ENCODE data around the gene MTFR1L. TPM values are rescaled to one million over a fixed set of nuclear protein-coding genes. Genes with fewer than 3 reads are reported as not detected.

The MTFR1L gene
- total RNA-seq (2014; rRNA removed; shearing (Covaris generic); ENCODE audit: low replicate concordance), result 24.3 and 39.6 TPM in 2 replicates

DNA sequence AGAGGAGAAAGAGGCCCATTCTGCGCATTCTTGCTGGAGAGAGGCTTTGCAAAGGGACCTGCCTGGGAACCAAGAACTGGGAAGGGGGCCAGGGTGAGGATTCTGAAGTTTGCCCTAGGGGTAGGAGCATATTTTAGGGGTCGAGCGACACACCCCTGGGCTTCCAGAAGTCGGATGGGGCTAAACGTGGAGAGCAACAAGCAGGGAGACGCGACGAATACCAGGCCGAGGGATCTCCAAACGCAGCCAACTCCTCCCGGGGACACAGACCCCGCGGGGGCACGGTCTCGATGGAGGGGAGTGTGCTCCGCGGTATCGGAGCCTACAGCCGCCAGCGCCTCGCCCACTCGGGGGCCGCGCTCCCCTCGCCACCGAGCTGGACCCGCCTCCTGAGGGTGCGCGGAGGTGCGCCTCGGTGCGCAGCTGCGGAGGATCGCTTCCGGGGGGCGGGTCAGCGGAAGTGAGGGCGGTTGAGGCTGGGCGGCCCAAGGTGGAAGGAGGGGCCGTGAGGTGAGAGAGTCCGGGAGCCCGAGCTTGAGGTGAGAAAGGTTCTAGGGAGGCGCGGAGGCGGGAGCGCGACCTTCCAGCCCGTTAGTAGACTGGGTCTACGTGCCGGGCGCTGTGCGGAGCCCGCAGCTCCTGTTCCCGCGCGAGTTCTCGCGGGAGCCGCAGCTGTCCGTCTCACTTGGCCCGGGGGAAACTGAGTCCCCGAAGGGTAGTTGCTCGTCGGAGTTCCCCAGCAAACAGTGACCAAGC is at the start of gene MTFR1L:
MTFR1L (plus strand) TSS at position 464 of the 756 bp plus-strand sequence. CDS start 3,151 bp downstream, outside the sequence.
- no peaks in the 10 kb centered on the region for H3K9me2 ChIP-seq (replicated peaks; ENCODE audit: insufficient read depth, low read length)
- peak within 1 kb of the TSS; percentile 13; the same call in 1 of the 2 replicates for H3K27ac ChIP-seq (ENCODE audit: low read length)
- H4K20me1 ChIP-seq (ENCODE audit: insufficient read depth, low read depth, low read length), result peaks cover 37% of the 10 kb centered on the region
- H3K36me3 ChIP-seq (ENCODE audit: insufficient read depth, low read length), result peaks cover 3% of the 10 kb centered on the region; the same call in 1 of the 2 replicates
- H3K9me3 ChIP-seq (ENCODE audit: low read length), result no peaks in the 10 kb centered on the region
- H3K4me1 ChIP-seq (ENCODE audit: low read length), result peaks cover 38% of the 10 kb centered on the region
- H3K79me2 ChIP-seq (ENCODE audit: low read length), result no peaks in the 10 kb centered on the region
- peak within 1 kb of the TSS; percentile 94 for H3K9ac ChIP-seq (ENCODE audit: low read length)
- H3K4me3 ChIP-seq (ENCODE audit: low read length), result peak within 1 kb of the TSS; percentile 88
- peak within 1 kb of the TSS; percentile 99 for H3K4me2 ChIP-seq (ENCODE audit: low read depth, low read length, poor library complexity, severe bottlenecking)
- peak within 1 kb of the TSS; percentile 95 for H2AFZ ChIP-seq (ENCODE audit: low read length)
- DNase-seq, result peak; percentile 96
- H3K27me3 ChIP-seq (ENCODE audit: low read length), result peaks cover 2% of the 10 kb centered on the region; the same call in 1 of the 2 replicates

DNA sequence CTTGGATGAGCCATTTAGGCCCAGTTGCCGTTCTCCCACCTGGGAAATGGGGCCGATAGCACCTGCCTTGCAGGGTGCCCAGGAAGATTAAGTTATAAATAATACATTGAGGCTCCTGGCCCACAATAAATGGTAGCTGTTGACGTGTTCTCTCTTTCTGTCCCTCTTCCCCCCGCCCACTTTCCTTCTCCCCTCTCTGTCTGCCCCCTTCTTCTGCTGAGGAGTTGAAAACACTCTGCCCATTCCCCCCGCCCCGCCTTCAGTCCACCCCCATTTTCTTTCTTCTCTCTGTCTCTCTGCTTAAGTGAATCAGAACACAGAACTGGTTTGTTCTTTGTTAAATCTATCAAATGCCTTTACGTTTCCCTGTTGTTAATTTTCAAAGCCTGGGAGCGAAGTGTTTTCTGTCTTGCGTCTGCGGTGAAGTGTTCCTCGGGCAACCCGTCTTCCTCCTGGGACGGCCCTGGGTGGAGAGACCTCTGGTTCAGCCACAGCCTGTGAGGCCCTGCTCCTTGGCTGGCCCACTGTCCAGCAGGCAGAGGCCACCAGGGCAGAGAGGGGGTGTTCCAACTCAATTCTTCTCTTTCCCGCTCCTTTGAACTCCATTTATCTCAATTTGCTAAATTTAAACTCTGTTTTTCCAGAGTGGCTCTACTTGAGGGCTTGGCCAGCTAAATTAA is 49.1 kb upstream of the MTFR1L start:
- Histone ChIP-seq H3K9ac (ENCODE audit: low read length) (no peak overlapping the region), H3K27ac (ENCODE audit: low read length) (no peak overlapping the region), H3K4me3 (ENCODE audit: low read length) (no peak overlapping the region), H3K79me2 (ENCODE audit: low read length) (no peaks in the 10 kb centered on the region), H4K20me1 (ENCODE audit: insufficient read depth, low read depth, low read length) (no peaks in the 10 kb centered on the region), H3K36me3 (ENCODE audit: insufficient read depth, low read length) (no peaks in the 10 kb centered on the region), H2AFZ (ENCODE audit: low read length) (no peak overlapping the region), H3K4me2 (ENCODE audit: low read depth, low read length, poor library complexity, severe bottlenecking) (no peak overlapping the region), H3K4me1 (ENCODE audit: low read length) (no peaks in the 10 kb centered on the region), H3K9me3 (ENCODE audit: low read length) (no peaks in the 10 kb centered on the region), H3K9me2 (replicated peaks; ENCODE audit: insufficient read depth, low read length) (no peaks in the 10 kb centered on the region), H3K27me3 (ENCODE audit: low read length) (no peaks in the 10 kb centered on the region)
- DNase-seq, result no peak

DNA sequence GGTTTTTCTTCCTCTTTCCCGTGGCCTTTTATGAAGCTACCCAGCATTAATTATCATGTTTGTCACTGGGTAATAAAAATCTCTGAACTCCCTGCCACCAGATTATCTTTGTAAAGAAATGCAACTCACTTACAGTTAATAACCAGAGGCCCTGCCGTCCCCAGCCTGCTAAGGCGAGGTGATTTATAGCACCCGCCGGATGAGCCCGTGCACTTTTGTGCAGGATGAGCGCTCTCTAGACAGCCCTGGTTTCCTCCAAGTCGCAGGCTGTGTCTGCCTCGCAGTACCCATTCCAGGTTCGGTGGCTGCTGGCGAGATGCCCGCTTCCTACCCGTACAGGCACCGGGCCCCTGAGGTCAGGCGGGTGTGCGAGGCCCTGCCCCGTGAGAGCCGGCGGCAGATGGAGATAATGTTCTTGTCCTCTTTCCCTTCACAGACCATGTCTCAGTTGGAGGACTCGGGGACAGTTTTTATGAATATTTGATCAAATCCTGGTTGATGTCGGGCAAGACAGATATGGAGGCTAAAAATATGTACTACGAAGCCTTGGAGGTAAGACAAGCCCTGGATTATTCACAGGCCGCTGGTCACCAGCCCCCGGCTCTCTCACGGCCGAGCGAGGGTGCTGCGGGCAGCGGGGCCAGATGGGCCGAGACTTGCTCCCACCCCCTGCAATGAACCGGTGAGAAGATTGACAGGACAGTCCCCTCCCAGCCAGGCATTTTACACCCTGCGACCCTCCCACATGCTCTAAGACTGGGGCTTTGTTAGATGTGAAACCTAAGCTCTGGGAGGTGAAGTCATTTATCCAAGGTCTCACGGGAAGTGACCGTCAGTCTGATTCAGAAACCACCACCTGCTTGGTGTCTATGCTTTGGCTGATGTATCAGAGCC is 48.3 kb upstream of the MTFR1L start:
- Histone ChIP-seq H3K9me2 (replicated peaks; ENCODE audit: insufficient read depth, low read length) (no peaks in the 10 kb centered on the region), H3K27ac (ENCODE audit: low read length) (no peak overlapping the region), H3K4me3 (ENCODE audit: low read length) (no peak overlapping the region), H3K9me3 (ENCODE audit: low read length) (no peaks in the 10 kb centered on the region), H3K27me3 (ENCODE audit: low read length) (no peaks in the 10 kb centered on the region), H3K79me2 (ENCODE audit: low read length) (no peaks in the 10 kb centered on the region), H3K4me2 (ENCODE audit: low read depth, low read length, poor library complexity, severe bottlenecking) (no peak overlapping the region), H3K9ac (ENCODE audit: low read length) (no peak overlapping the region), H3K4me1 (ENCODE audit: low read length) (no peaks in the 10 kb centered on the region), H4K20me1 (ENCODE audit: insufficient read depth, low read depth, low read length) (no peaks in the 10 kb centered on the region), H3K36me3 (ENCODE audit: insufficient read depth, low read length) (no peaks in the 10 kb centered on the region), H2AFZ (ENCODE audit: low read length) (no peak overlapping the region)
- no peak for DNase-seq

DNA sequence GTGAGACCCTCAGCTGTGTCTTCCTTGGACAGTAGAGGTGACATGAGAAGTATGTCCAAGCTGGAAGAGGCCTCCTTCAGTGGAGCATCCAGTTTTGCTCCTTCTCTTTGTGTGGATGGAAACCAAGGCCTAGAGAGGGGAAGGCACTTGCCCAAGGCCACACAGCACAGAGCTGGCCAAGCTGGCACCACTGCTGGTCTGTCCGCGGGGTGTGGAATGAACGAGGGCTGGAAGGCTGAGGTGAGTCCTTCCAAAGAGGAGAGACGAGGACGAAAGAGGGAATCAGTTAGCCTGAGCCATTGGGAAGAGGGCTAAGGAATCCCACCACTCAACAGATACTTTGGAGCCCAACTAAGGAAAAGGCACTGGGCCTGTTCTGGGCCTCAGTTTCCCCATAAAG is 47.6 kb upstream of the MTFR1L start:
- Histone ChIP-seq H3K27ac (ENCODE audit: low read length) (no peak overlapping the region), H3K9ac (ENCODE audit: low read length) (no peak overlapping the region), H3K4me2 (ENCODE audit: low read depth, low read length, poor library complexity, severe bottlenecking) (no peak overlapping the region), H3K4me1 (ENCODE audit: low read length) (no peaks in the 10 kb centered on the region), H3K36me3 (ENCODE audit: insufficient read depth, low read length) (no peaks in the 10 kb centered on the region), H3K9me2 (replicated peaks; ENCODE audit: insufficient read depth, low read length) (no peaks in the 10 kb centered on the region), H3K79me2 (ENCODE audit: low read length) (no peaks in the 10 kb centered on the region), H3K27me3 (ENCODE audit: low read length) (no peaks in the 10 kb centered on the region), H3K4me3 (ENCODE audit: low read length) (no peak overlapping the region), H3K9me3 (ENCODE audit: low read length) (no peaks in the 10 kb centered on the region), H2AFZ (ENCODE audit: low read length) (no peak overlapping the region), H4K20me1 (ENCODE audit: insufficient read depth, low read depth, low read length) (no peaks in the 10 kb centered on the region)
- DNase-seq, result no peak

DNA sequence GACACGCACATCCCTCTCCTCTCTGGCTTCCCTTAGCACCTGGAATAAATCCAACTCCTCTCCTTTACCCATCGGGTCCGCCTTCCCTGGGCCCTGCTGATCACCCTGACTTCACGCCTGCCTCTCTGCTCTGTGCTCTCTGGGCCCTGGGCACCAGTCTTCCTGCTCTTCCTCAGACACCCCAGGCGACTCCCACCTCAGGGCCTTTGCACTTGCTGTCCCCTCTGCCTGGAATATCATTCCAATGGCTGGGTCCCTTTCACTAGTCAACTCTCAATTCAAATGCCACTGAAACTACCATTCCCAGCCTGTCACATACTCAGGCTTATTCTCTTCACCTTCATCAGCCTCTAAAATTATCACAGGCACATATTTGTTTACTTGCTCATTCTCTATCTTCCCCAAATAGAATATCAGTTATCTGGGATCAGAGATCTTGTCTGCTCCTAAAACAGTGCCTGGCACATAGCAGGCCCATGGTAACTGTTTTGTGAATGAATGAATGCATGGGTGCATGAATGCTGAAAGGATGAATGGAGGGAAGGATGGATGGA is 47.0 kb upstream of the MTFR1L start:
- Histone ChIP-seq H3K4me1 (ENCODE audit: low read length) (no peaks in the 10 kb centered on the region), H3K9me2 (replicated peaks; ENCODE audit: insufficient read depth, low read length) (no peaks in the 10 kb centered on the region), H3K9me3 (ENCODE audit: low read length) (no peaks in the 10 kb centered on the region), H3K4me3 (ENCODE audit: low read length) (no peak overlapping the region), H3K27ac (ENCODE audit: low read length) (no peak overlapping the region), H3K36me3 (ENCODE audit: insufficient read depth, low read length) (no peaks in the 10 kb centered on the region), H3K79me2 (ENCODE audit: low read length) (no peaks in the 10 kb centered on the region), H3K27me3 (ENCODE audit: low read length) (no peaks in the 10 kb centered on the region), H3K4me2 (ENCODE audit: low read depth, low read length, poor library complexity, severe bottlenecking) (no peak overlapping the region), H4K20me1 (ENCODE audit: insufficient read depth, low read depth, low read length) (no peaks in the 10 kb centered on the region), H3K9ac (ENCODE audit: low read length) (no peak overlapping the region), H2AFZ (ENCODE audit: low read length) (no peak overlapping the region)
- DNase-seq, result no peak

DNA sequence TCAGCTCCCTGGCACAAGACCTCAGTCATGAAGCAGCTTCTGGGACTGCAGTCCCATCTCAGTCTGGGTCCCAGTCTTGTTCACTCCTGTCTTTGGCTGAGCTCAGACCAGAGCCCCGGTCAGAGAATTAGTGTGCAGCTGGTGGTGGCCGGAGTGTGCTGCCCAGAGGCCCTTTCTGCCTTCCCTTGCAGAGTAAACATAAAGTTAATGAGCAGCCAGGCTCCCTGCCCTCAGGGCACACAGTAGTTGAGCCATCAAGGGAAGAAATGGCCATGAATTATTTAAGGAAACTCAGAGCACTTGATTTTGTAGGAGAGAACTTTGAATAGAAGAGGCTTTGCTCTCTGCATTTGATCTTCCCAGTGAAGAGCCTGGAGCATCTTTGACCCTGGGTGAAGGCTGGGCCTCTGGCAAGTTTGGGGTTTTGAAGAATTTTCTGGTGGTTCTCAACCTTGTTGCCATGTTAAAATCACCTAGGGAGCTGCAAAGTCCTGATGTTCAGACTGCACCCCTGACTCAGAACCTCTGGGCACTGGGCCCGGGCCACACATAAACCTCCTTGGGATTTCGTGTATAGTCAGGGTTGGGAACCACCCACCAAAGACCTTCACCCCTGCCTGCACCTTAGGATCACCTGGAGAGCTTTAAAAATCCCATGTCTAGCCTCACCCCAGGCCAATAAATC is 46.2 kb upstream of the MTFR1L start:
- Histone ChIP-seq H3K4me1 (ENCODE audit: low read length) (no peaks in the 10 kb centered on the region), H3K27ac (ENCODE audit: low read length) (no peak overlapping the region), H3K4me2 (ENCODE audit: low read depth, low read length, poor library complexity, severe bottlenecking) (no peak overlapping the region), H4K20me1 (ENCODE audit: insufficient read depth, low read depth, low read length) (no peaks in the 10 kb centered on the region), H3K9me2 (replicated peaks; ENCODE audit: insufficient read depth, low read length) (no peaks in the 10 kb centered on the region), H3K27me3 (ENCODE audit: low read length) (no peaks in the 10 kb centered on the region), H3K4me3 (ENCODE audit: low read length) (no peak overlapping the region), H3K36me3 (ENCODE audit: insufficient read depth, low read length) (no peaks in the 10 kb centered on the region), H3K9me3 (ENCODE audit: low read length) (no peaks in the 10 kb centered on the region), H3K79me2 (ENCODE audit: low read length) (no peaks in the 10 kb centered on the region), H2AFZ (ENCODE audit: low read length) (no peak overlapping the region), H3K9ac (ENCODE audit: low read length) (no peak overlapping the region)
- DNase-seq, result no peak

DNA sequence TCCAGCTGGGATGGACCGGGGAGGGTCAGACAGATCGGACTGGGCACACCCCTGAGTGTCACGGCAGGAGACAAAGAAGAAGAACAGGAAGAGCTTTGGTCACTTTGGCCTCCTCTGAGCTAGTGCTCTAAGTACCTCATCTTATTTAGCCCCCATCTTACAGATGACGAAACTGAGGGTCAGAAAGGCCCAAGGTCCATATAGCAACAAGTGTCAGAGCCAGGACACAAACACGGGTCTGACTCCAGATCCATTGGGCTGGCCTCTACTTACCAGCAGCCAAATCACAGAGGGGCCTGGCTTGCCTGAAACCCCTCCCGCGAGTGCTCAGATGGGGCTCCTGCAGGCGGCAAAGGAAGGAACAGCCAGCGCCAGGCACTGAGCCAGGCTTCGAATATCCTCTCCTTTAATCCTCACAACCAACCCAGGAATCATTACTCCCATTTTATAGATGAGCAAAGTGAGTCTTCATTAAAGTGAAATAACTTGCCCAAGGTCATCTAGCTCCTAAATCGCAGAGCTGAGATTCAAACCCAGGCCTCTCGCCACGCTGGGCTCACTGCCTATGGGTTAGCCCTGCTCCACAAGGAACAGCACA is 45.4 kb upstream of the MTFR1L start:
- H3K4me2 ChIP-seq (ENCODE audit: low read depth, low read length, poor library complexity, severe bottlenecking), result no peak overlapping the region
- H3K4me1 ChIP-seq (ENCODE audit: low read length), result no peaks in the 10 kb centered on the region
- no peaks in the 10 kb centered on the region for H3K36me3 ChIP-seq (ENCODE audit: insufficient read depth, low read length)
- no peaks in the 10 kb centered on the region for H4K20me1 ChIP-seq (ENCODE audit: insufficient read depth, low read depth, low read length)
- no peak overlapping the region for H2AFZ ChIP-seq (ENCODE audit: low read length)
- no peaks in the 10 kb centered on the region for H3K9me2 ChIP-seq (replicated peaks; ENCODE audit: insufficient read depth, low read length)
- H3K4me3 ChIP-seq (ENCODE audit: low read length), result no peak overlapping the region
- no peak for DNase-seq
- no peak overlapping the region for H3K9ac ChIP-seq (ENCODE audit: low read length)
- H3K27me3 ChIP-seq (ENCODE audit: low read length), result no peaks in the 10 kb centered on the region
- no peak overlapping the region for H3K27ac ChIP-seq (ENCODE audit: low read length)
- H3K79me2 ChIP-seq (ENCODE audit: low read length), result no peaks in the 10 kb centered on the region
- no peaks in the 10 kb centered on the region for H3K9me3 ChIP-seq (ENCODE audit: low read length)
